Measurements from ENCODE around the gene DUSP12.

Gene DUSP12

GRCh38 chr1:161726473-161727255, 22.9 kb upstream of the DUSP12 start:
- in situ Hi-C loops (cut with MboI; ENCODE audit: low sequenced_read_pairs): loop anchor here (25.0 kb wide), 1 partner anchor 514 kb away; the partner anchor contains the start of genes APOA2, FCER1G and NDUFS2

- in situ Hi-C loops (cut with MboI; ENCODE audit: low sequenced_read_pairs): loop anchor here (25.0 kb wide), 1 partner anchor 515 kb away; the partner anchor contains the start of genes APOA2, FCER1G and NDUFS2
These were observed 22.2 kb upstream of the DUSP12 start for GRCh38 chr1:161727256-161727924.

GRCh38 chr1:161728376-161729226, 21.0 kb upstream of the DUSP12 start:
- in situ Hi-C loops (cut with MboI; ENCODE audit: low sequenced_read_pairs): loop anchor here (25.0 kb wide), 1 partner anchor 516 kb away; the partner anchor contains the start of genes APOA2, FCER1G and NDUFS2

- in situ Hi-C loops (cut with MboI; ENCODE audit: low sequenced_read_pairs): loop anchor here (10.0 to 25.0 kb wide), 2 partner anchors 245 to 518 kb away; partner anchors contain the start of genes APOA2, FCER1G and NDUFS2
These were observed 19.5 kb upstream of the DUSP12 start for GRCh38 chr1:161730050-161730564.

- in situ Hi-C loops (cut with MboI; ENCODE audit: low sequenced_read_pairs): loop anchor here (10.0 to 25.0 kb wide), 2 partner anchors 246 to 519 kb away; partner anchors contain the start of genes APOA2, FCER1G and NDUFS2
These were observed 18.3 kb upstream of the DUSP12 start for GRCh38 chr1:161731241-161731640.

- in situ Hi-C loops (cut with MboI; ENCODE audit: low sequenced_read_pairs): loop anchor here (10.0 to 25.0 kb wide), 2 partner anchors 247 to 520 kb away; partner anchors contain the start of genes APOA2, FCER1G and NDUFS2
These were observed 17.4 kb upstream of the DUSP12 start for GRCh38 chr1:161731981-161732718.

GRCh38 chr1:161733526-161733925, 16.1 kb upstream of the DUSP12 start:
- in situ Hi-C loops (cut with MboI; ENCODE audit: low sequenced_read_pairs): loop anchor here (10.0 to 25.0 kb wide), 2 partner anchors 249 to 521 kb away; partner anchors contain the start of genes APOA2, FCER1G and NDUFS2

GRCh38 chr1:161735837-161736236, 13.7 kb upstream of the DUSP12 start:
- in situ Hi-C loops (cut with MboI; ENCODE audit: low sequenced_read_pairs): loop anchor here (10.0 to 25.0 kb wide), 2 partner anchors 251 to 524 kb away; partner anchors contain the start of genes APOA2, FCER1G and NDUFS2

- in situ Hi-C loops (cut with MboI; ENCODE audit: low sequenced_read_pairs): loop anchor here (10.0 to 25.0 kb wide), 2 partner anchors 252 to 524 kb away; partner anchors contain the start of genes APOA2, FCER1G and NDUFS2
These were observed 13.1 kb upstream of the DUSP12 start for GRCh38 chr1:161736335-161736969.

- in situ Hi-C loops (cut with MboI; ENCODE audit: low sequenced_read_pairs): loop anchor here (10.0 to 25.0 kb wide), 2 partner anchors 253 to 525 kb away; partner anchors contain the start of genes APOA2, FCER1G and NDUFS2
These were observed 12.0 kb upstream of the DUSP12 start for GRCh38 chr1:161737625-161738024.

GRCh38 chr1:161738627-161739287, 10.8 kb upstream of the DUSP12 start:
- in situ Hi-C loops (cut with MboI; ENCODE audit: low sequenced_read_pairs): loop anchor here (10.0 to 25.0 kb wide), 2 partner anchors 254 to 526 kb away; partner anchors contain the start of genes APOA2, FCER1G and NDUFS2

- in situ Hi-C loops (cut with MboI; ENCODE audit: low sequenced_read_pairs): loop anchor here (10.0 to 25.0 kb wide), 2 partner anchors 255 to 528 kb away; partner anchors contain the start of genes APOA2, FCER1G and NDUFS2
These were observed 9.6 kb upstream of the DUSP12 start for GRCh38 chr1:161739865-161740566.

GRCh38 chr1:161740921-161741320, 8.7 kb upstream of the DUSP12 start:
- in situ Hi-C loops (cut with MboI; ENCODE audit: low sequenced_read_pairs): loop anchor here (25.0 kb wide), 1 partner anchor 529 kb away; the partner anchor contains the start of genes APOA2, FCER1G and NDUFS2

GRCh38 chr1:161743231-161743630, 6.4 kb upstream of the DUSP12 start:
- in situ Hi-C loops (cut with MboI; ENCODE audit: low sequenced_read_pairs): loop anchor here (25.0 kb wide), 1 partner anchor 531 kb away; the partner anchor contains the start of genes APOA2, FCER1G and NDUFS2

GRCh38 chr1:161747801-161748200, 1.8 kb upstream of the DUSP12 start:
- in situ Hi-C loops (cut with MboI; ENCODE audit: low sequenced_read_pairs): loop anchor here (25.0 kb wide), 1 partner anchor 536 kb away; the partner anchor contains the start of genes APOA2, FCER1G and NDUFS2

- in situ Hi-C loops (cut with MboI; ENCODE audit: low sequenced_read_pairs): no loop called here
These were observed 14.0 kb downstream of the DUSP12 start for GRCh38 chr1:161763522-161764098.

Measured in HL-60/S4 treated with retinoic acid at 250 ng/mL for 4 days and 3 days (cell line).